ENCODE measurements around the gene GARNL3. TPM values are rescaled to one million over a fixed set of nuclear protein-coding genes. Genes with fewer than 3 reads are reported as not detected.

Gene GARNL3
- total and polyA plus RNA-seq, 2 of the 13 experiments (the other 11 are each of a cell fraction or from before 2014, with no cell fraction given) = 3.9 to 11.0 TPM

DNA sequence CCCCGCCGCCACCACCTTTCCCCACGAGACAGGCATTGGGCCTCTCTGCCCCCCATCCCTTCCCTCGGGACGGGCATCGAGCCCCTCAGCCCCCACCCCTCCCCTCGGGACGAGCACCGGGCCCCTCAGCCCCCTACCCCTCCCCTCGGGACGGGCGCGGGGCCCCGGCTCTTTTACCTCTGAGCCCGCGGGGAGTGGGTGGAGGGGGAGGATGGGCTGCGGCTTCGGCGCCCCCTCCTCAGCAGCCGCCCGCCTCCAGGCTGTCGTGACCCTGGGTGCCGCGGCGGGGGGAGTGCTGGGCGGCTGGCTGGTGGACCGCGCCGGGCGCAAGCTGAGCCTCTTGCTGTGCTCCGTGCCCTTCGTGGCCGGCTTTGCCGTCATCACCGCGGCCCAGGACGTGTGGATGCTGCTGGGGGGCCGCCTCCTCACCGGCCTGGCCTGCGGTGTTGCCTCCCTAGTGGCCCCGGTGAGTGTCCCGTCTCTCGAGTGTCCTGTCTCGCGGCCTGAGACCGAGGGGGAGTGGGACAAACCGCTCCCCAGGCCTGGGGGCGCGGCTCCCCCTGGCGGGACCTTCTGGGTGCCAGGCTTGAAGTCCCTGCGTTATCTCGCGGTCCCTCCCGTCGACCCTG is 133.2 kb downstream of the GARNL3 start (continued):
- TF ChIP-seq, protein P1, sequence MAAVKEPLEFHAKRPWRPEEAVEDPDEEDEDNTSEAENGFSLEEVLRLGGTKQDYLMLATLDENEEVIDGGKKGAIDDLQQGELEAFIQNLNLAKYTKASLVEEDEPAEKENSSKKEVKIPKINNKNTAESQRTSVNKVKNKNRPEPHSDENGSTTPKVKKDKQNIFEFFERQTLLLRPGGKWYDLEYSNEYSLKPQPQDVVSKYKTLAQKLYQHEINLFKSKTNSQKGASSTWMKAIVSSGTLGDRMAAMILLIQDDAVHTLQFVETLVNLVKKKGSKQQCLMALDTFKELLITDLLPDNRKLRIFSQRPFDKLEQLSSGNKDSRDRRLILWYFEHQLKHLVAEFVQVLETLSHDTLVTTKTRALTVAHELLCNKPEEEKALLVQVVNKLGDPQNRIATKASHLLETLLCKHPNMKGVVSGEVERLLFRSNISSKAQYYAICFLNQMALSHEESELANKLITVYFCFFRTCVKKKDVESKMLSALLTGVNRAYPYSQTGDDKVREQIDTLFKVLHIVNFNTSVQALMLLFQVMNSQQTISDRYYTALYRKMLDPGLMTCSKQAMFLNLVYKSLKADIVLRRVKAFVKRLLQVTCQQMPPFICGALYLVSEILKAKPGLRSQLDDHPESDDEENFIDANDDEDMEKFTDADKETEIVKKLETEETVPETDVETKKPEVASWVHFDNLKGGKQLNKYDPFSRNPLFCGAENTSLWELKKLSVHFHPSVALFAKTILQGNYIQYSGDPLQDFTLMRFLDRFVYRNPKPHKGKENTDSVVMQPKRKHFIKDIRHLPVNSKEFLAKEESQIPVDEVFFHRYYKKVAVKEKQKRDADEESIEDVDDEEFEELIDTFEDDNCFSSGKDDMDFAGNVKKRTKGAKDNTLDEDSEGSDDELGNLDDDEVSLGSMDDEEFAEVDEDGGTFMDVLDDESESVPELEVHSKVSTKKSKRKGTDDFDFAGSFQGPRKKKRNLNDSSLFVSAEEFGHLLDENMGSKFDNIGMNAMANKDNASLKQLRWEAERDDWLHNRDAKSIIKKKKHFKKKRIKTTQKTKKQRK (IDR thresholded peaks at IDR 0.05; ENCODE audit: low read length) = no peak
- peak; percentile 33 for TF ChIP-seq HNRNPLL (IDR thresholded peaks at IDR 0.05; ENCODE audit: low read depth, low read length, poor library complexity, severe bottlenecking)
- no peak for TF ChIP-seq POLR2AphosphoS5 (IDR thresholded peaks at IDR 0.05; ENCODE audit: low read depth, low read length)
- TF ChIP-seq ZNF878 (CRISPR knock-in tag; IDR thresholded peaks at IDR 0.05) = no peak
- TF ChIP-seq ZFP82 (CRISPR knock-in tag; IDR thresholded peaks at IDR 0.05; ENCODE audit: borderline replicate concordance) = no peak
- 0 out of 2 replicates have a peak, but pooled peaks have one; percentile 12 for TF ChIP-seq SOX5 (CRISPR knock-in tag; IDR thresholded peaks at IDR 0.05; ENCODE audit: borderline replicate concordance)
- TF ChIP-seq, protein P2, sequence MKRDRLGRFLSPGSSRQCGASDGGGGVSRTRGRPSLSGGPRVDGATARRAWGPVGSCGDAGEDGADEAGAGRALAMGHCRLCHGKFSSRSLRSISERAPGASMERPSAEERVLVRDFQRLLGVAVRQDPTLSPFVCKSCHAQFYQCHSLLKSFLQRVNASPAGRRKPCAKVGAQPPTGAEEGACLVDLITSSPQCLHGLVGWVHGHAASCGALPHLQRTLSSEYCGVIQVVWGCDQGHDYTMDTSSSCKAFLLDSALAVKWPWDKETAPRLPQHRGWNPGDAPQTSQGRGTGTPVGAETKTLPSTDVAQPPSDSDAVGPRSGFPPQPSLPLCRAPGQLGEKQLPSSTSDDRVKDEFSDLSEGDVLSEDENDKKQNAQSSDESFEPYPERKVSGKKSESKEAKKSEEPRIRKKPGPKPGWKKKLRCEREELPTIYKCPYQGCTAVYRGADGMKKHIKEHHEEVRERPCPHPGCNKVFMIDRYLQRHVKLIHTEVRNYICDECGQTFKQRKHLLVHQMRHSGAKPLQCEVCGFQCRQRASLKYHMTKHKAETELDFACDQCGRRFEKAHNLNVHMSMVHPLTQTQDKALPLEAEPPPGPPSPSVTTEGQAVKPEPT (CRISPR knock-in tag; IDR thresholded peaks at IDR 0.05; ENCODE audit: low read depth) = no peak
- 0 out of 2 replicates have a peak, but pooled peaks have one; percentile 24 for TF ChIP-seq ELF1 (CRISPR knock-in tag; IDR thresholded peaks at IDR 0.05)
- TF ChIP-seq KDM3A (CRISPR knock-in tag; IDR thresholded peaks at IDR 0.05; ENCODE audit: low read depth) = 0 out of 2 replicates have a peak, but pooled peaks have one; percentile 23
- TF ChIP-seq, protein P3, sequence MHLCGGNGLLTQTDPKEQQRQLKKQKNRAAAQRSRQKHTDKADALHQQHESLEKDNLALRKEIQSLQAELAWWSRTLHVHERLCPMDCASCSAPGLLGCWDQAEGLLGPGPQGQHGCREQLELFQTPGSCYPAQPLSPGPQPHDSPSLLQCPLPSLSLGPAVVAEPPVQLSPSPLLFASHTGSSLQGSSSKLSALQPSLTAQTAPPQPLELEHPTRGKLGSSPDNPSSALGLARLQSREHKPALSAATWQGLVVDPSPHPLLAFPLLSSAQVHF (CRISPR knock-in tag; IDR thresholded peaks at IDR 0.05) = no peak
- no peak for TF ChIP-seq CREB1 (IDR thresholded peaks at IDR 0.05)
- TF ChIP-seq CREB1 (CRISPR knock-in tag; IDR thresholded peaks at IDR 0.05) = no peak
- TF ChIP-seq ZMYM4 (CRISPR knock-in tag; IDR thresholded peaks at IDR 0.05) = peak; percentile 52; the same call in 1 of the 2 replicates
- TF ChIP-seq, protein P4, sequence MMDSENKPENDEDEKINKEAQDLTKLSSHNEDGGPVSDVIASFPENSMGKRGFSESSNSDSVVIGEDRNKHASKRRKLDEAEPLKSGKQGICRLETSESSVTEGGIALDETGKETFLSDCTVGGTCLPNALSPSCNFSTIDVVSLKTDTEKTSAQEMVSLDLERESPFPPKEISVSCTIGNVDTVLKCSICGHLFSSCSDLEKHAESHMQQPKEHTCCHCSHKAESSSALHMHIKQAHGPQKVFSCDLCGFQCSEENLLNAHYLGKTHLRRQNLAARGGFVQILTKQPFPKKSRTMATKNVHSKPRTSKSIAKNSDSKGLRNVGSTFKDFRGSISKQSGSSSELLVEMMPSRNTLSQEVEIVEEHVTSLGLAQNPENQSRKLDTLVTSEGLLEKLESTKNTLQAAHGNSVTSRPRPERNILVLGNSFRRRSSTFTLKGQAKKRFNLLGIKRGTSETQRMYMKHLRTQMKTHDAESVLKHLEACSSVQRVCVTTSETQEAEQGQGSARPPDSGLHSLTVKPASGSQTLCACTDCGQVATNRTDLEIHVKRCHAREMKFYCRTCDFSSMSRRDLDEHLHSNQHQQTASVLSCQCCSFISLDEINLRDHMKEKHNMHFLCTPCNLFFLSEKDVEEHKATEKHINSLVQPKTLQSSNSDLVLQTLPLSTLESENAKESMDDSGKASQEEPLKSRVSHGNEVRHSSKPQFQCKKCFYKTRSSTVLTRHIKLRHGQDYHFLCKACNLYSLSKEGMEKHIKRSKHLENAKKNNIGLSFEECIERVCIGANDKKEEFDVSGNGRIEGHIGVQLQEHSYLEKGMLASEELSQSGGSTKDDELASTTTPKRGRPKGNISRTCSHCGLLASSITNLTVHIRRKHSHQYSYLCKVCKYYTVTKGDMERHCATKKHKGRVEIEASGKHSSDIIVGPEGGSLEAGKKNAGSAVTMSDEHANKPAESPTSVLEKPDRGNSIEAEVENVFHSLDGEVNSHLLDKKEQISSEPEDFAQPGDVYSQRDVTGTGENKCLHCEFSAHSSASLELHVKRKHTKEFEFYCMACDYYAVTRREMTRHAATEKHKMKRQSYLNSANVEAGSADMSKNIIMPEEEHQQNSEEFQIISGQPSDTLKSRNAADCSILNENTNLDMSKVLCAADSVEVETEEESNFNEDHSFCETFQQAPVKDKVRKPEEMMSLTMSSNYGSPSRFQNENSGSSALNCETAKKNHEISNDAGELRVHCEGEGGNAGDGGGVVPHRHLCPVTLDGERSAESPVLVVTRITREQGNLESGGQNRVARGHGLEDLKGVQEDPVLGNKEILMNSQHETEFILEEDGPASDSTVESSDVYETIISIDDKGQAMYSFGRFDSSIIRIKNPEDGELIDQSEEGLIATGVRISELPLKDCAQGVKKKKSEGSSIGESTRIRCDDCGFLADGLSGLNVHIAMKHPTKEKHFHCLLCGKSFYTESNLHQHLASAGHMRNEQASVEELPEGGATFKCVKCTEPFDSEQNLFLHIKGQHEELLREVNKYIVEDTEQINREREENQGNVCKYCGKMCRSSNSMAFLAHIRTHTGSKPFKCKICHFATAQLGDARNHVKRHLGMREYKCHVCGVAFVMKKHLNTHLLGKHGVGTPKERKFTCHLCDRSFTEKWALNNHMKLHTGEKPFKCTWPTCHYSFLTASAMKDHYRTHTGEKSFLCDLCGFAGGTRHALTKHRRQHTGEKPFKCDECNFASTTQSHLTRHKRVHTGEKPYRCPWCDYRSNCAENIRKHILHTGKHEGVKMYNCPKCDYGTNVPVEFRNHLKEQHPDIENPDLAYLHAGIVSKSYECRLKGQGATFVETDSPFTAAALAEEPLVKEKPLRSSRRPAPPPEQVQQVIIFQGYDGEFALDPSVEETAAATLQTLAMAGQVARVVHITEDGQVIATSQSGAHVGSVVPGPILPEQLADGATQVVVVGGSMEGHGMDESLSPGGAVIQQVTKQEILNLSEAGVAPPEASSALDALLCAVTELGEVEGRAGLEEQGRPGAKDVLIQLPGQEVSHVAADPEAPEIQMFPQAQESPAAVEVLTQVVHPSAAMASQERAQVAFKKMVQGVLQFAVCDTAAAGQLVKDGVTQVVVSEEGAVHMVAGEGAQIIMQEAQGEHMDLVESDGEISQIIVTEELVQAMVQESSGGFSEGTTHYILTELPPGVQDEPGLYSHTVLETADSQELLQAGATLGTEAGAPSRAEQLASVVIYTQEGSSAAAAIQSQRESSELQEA (CRISPR knock-in tag; IDR thresholded peaks at IDR 0.05; ENCODE audit: not compliant biosample characterization) = no peak
- TF ChIP-seq ZSCAN12 (CRISPR knock-in tag; IDR thresholded peaks at IDR 0.05) = no peak
